HG03139 (cell line): ENCODE results near the gene RUSF1.
A peak's percentile ranks its signal among the peaks of the same experiment; 100 is the strongest.
"Not testable (repeated sequence)": the region's sequence is repeated elsewhere in the genome, so short reads cannot be mapped to it uniquely, and the experiment has no call there.

Experiments
- ATAC-seq: cut with Tn5 transposase; IDR thresholded peaks from one replicate; pipeline ENCODE4 v1.9.1; 2021; ENCODE audit not compliant: unreplicated experiment

The RUSF1 gene

GRCh38 chr16:31507929-31508705 is at the start of gene RUSF1:
RUSF1 (minus strand) TSS chr16:31508391; CDS start chr16:31508373, 18 bp downstream.
- ATAC-seq, result peak; percentile 78

- no peak for ATAC-seq
These were observed 34.6 kb upstream of the RUSF1 start for GRCh38 chr16:31542763-31543162.

GRCh38 chr16:31539762-31540161 is 31.6 kb upstream of the RUSF1 start:
- ATAC-seq, result not testable (repeated sequence)

GRCh38 chr16:31538243-31538598 is 30.0 kb upstream of the RUSF1 start:
- ATAC-seq, result not testable (repeated sequence)

GRCh38 chr16:31537362-31538242 is 29.4 kb upstream of the RUSF1 start:
- ATAC-seq, result no peak

- no peak for ATAC-seq
These were observed 28.7 kb upstream of the RUSF1 start for GRCh38 chr16:31536804-31537361.

GRCh38 chr16:31535737-31536136 is 27.5 kb upstream of the RUSF1 start:
- no peak for ATAC-seq

- no peak for ATAC-seq
These were observed 24.7 kb upstream of the RUSF1 start for GRCh38 chr16:31532896-31533295.

GRCh38 chr16:31532120-31532519 is 23.9 kb upstream of the RUSF1 start:
- ATAC-seq, result no peak

- no peak for ATAC-seq
These were observed 22.9 kb upstream of the RUSF1 start for GRCh38 chr16:31531096-31531495.

- no peak for ATAC-seq
These were observed 22.2 kb upstream of the RUSF1 start for GRCh38 chr16:31530405-31530804.

- no peak for ATAC-seq
These were observed 21.7 kb upstream of the RUSF1 start for GRCh38 chr16:31529937-31530312.

- ATAC-seq, result no peak
These were observed 21.1 kb upstream of the RUSF1 start for GRCh38 chr16:31529108-31529936.

- ATAC-seq, result no peak
These were observed 20.4 kb upstream of the RUSF1 start for GRCh38 chr16:31528523-31529107.

- ATAC-seq, result no peak
These were observed 19.6 kb upstream of the RUSF1 start, which contains the start of gene AHSP for GRCh38 chr16:31527734-31528274. AHSP (plus strand) TSS chr16:31527900; CDS start chr16:31528140, 240 bp downstream.

GRCh38 chr16:31525113-31525512 is 16.9 kb upstream of the RUSF1 start:
- ATAC-seq, result no peak

- ATAC-seq, result not testable (repeated sequence)
These were observed 15.6 kb upstream of the RUSF1 start for GRCh38 chr16:31523768-31524167.

- no peak for ATAC-seq
These were observed 13.9 kb upstream of the RUSF1 start for GRCh38 chr16:31522071-31522470.

- no peak for ATAC-seq
These were observed 13.2 kb upstream of the RUSF1 start for GRCh38 chr16:31521368-31521767.

GRCh38 chr16:31519759-31520431 is 11.7 kb upstream of the RUSF1 start:
- ATAC-seq, result no peak
